T-helper 2 cell treated with Interferon-gamma antibody and Interleukin-4, amounts not matched to agents 100 ng/mL and 5 ng/mL, for 36 hours (primary cell): ENCODE measurements around the gene ARMC7. TPM values are rescaled to one million over a fixed set of nuclear protein-coding genes. Genes with fewer than 3 reads are reported as not detected.
"Not testable (repeated sequence)": the region's sequence is repeated elsewhere in the genome, so short reads cannot be mapped to it uniquely, and the experiment has no call there.

ENCODE experiments used
- intact Hi-C: fragments of 100-400 bp; cut with micrococcal nuclease; formaldehyde crosslinking; loops from one replicate; pipeline ENCODE4 v1.15.1; 2023
- total RNA-seq: library from RNA; stranded (reverse); gene quantifications from 2 replicates; pipeline ENCODE4 v1.2.3, GENCODE V29; 2022

The ARMC7 gene
- total RNA-seq, 1 donor from 2014 or later, result 15.7 TPM

- intact Hi-C loops, result loop anchor here (5.0 kb wide), 2 partner anchors 40 to 685 kb away; partner anchors contain the start of gene CD300A
These were observed 42.2 kb downstream of the ARMC7 start for GRCh38 chr17:75151930-75152329.

GRCh38 chr17:75152523-75152921, 42.8 kb downstream of the ARMC7 start:
- intact Hi-C loops, result loop anchor here (5.0 kb wide), 2 partner anchors 40 to 685 kb away; partner anchors contain the start of gene CD300A

DNA sequence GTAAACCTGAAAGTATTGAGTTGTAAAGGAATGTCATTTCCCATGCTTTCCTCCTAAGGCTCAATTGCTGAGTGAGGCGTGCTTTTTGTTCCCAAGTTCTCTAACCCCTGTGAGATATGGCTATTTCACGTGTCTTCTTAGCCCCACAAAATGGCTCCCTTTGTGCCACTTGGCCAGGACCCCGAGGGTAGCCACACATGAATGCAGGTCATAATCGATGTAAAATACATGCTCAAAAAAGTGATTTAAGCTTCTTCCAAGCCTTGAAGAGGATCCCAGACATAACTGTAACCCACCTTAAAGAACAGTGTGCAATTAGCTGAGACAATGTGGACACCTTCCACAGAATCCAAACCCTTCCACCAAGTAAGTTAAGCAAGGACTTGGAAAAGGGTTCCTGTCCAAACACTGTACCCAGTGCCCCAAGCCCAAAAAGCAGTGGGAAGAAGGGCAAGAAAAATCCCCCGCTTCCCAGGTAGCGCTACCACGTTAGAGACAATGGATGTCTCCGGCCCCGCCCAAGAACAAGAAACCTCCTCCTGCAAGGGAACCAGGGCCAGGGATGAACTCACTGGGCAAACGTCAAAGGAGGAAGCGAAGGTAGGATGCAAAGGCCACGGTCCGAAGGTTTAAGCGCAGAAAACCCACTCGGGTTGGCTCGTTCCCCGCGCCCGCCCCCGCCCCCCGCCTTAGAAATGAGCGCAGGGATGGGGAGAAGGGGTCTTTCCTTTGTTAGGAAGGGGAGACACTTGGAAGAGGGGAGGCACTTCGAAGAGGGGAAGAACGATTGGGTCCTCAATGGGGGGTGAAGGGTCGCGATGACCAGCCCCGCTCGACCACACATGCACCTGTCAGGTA, 43.4 kb downstream of the ARMC7 start:
- intact Hi-C loops, result loop anchor here (5.0 kb wide), 2 partner anchors 41 to 686 kb away; partner anchors contain the start of gene CD300A

- intact Hi-C loops, result loop anchor here (1.0 to 5.0 kb wide), 6 partner anchors 17 to 686 kb away; partner anchors contain the start of genes CD300A, NT5C and NUP85
These were observed 44.0 kb downstream of the ARMC7 start for GRCh38 chr17:75153780-75154194.

GRCh38 chr17:75154195-75155106, 44.7 kb downstream of the ARMC7 start, which contains the start of gene JPT1:
TSS of gene JPT1 (minus strand) at chr17:75154512. CDS start at chr17:75154397, 115 bp downstream.
- intact Hi-C loops, result loop anchor here (1.0 to 5.0 kb wide), 6 partner anchors 16 to 687 kb away; partner anchors contain the start of genes CD300A, NT5C and NUP85

- intact Hi-C loops, result loop anchor here (2.0 kb wide), 2 partner anchors 16 to 24 kb away; partner anchors contain the start of gene NT5C
These were observed 45.4 kb downstream of the ARMC7 start for GRCh38 chr17:75155191-75155601.

GRCh38 chr17:75158480-75158879, 48.7 kb downstream of the ARMC7 start:
- intact Hi-C loops, result not testable (repeated sequence)

DNA sequence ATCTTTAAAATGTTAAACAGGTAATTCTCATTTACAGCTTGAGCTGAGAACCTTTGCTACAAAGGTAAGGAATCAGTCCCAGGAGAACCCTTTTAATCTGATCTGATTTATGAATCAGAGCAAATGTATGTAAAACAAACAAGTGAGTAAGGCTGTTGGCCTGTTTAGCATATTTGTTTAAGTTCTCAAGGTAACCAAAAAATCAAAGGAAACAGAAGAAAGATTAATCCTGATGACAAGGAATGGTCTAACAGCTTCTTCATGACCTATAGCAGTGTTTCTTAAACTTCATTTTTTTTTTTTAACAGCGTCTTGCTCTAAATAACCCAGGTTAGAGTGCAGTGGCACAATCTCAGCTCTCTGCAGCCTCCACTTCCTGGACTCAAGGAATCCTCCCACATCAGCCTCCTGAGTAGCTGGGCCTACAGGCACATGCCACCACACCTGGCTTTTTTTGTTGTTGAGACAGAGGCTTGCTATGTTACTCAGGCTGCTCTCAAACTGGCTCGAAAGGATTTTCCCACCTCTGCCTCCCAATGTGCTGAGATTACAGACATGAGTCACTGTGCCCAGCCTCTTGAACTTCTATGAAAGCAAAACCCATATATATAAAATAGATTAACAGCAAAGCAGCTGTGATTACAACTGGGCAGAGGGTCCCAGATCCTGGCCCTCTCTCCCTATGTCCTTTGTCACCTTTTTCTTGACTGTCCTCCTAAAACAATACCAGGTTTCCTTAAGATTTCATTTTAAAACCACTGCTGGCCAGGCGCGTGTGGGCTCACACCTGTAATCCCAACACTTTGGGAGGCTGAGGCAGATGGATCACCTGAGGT, 49.6 kb downstream of the ARMC7 start:
- intact Hi-C loops, result no loop called here

- intact Hi-C loops, result no loop called here
These were observed 50.4 kb downstream of the ARMC7 start for GRCh38 chr17:75160211-75160610.

GRCh38 chr17:75163074-75163473, 53.3 kb downstream of the ARMC7 start:
- intact Hi-C loops, result no loop called here

DNA sequence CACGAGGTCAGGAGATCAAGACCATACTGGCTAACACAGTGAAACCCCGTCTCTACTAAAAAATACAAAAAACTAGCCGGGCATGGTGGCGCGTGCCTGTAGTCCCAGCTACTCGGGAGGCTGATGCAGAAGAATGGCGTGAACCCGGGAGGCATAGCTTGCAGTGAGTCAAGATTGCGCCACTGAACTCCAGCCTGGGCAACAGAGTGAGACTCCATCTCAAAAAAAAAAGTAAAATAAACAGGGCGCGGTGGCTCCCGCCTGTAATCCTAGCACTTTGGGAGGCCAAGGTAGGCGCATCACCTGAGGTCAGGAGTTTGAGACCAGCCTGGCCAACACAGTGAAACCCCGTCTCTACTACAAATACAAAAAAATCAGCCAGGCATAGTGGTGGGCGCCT, 54.8 kb downstream of the ARMC7 start:
- intact Hi-C loops, result not testable (repeated sequence)

- intact Hi-C loops, result no loop called here
These were observed 59.2 kb downstream of the ARMC7 start for GRCh38 chr17:75168998-75169397.

GRCh38 chr17:75173526-75173925, 63.8 kb downstream of the ARMC7 start:
- intact Hi-C loops, result no loop called here

- intact Hi-C loops, result no loop called here
These were observed 65.2 kb downstream of the ARMC7 start for GRCh38 chr17:75174996-75175395.

DNA sequence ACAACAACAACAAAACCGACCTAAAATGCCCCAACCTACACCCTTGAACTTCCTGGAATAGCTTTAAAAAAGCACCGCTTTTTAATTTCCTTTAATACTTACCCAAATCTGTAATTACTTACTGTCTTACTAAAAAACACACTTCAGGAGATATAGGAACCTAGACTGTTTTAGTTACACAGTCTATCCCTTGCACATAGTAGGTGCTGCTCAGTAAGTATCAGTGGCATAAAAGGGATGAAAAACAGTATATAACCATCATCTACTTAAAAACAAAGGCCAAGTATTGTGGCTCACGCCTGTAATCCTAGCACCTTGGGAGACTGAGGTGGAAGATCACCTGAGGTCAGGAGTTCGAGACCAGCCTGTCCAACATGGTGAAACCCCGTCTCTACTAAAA, 66.9 kb downstream of the ARMC7 start:
- intact Hi-C loops, result no loop called here

GRCh38 chr17:75178453-75178852, 68.7 kb downstream of the ARMC7 start:
- intact Hi-C loops, result no loop called here
